HepG2 (cell line): ENCODE data around the gene RECQL. TPM values are rescaled to one million over a fixed set of nuclear protein-coding genes. Genes with fewer than 3 reads are reported as not detected.

Experiments used
- AGO2 ChIP-seq: fragments of 200-400 bp; formaldehyde crosslinking; optimal IDR thresholded peaks from 2 replicates; pipeline ENCODE3; 2017; ENCODE audit warnings: mild to moderate bottlenecking, low read depth, low read length, moderate library complexity
- ARHGAP35 ChIP-seq: sonication (generic); formaldehyde crosslinking; IDR thresholded peaks from 2 replicates; pipeline ENCODE4 v1.9.0; 2022; ENCODE audit warnings: mild to moderate bottlenecking, inconsistent platforms, moderate library complexity, missing genetic modification reagents, borderline replicate concordance
- DRAP1 ChIP-seq: IDR thresholded peaks from 2 replicates; pipeline ENCODE4 v1.6.1; 2016; ENCODE audit warnings: missing genetic modification reagents, missing compliant biosample characterization
- HIVEP1 ChIP-seq: sonication (generic); formaldehyde crosslinking; IDR thresholded peaks from 2 replicates; pipeline ENCODE4 v1.4.0; 2020; ENCODE audit warnings: mild to moderate bottlenecking, missing genetic modification reagents
- HMGXB3 ChIP-seq: sonication (generic); formaldehyde crosslinking; IDR thresholded peaks from 2 replicates; pipeline ENCODE4 v1.4.0; 2020; ENCODE audit warnings: missing genetic modification reagents, borderline replicate concordance
- JDP2 ChIP-seq: sonication (generic); formaldehyde crosslinking; IDR thresholded peaks from 2 replicates; pipeline ENCODE4 v1.8.1; 2022; ENCODE audit warnings: missing genetic modification reagents, borderline replicate concordance
- JUNB ChIP-seq: sonication (generic); formaldehyde crosslinking; IDR thresholded peaks from 2 replicates; pipeline ENCODE4 v1.8.0; 2022; ENCODE audit warnings: missing genetic modification reagents, mild to moderate bottlenecking, borderline replicate concordance
- KMT2B ChIP-seq: IDR thresholded peaks from 2 replicates; pipeline ENCODE4 v1.6.1; 2016; ENCODE audit warnings: missing genetic modification reagents, missing compliant biosample characterization
- MED8 ChIP-seq: sonication (generic); formaldehyde crosslinking; IDR thresholded peaks from 2 replicates; pipeline ENCODE4 v1.8.1; 2023; ENCODE audit warnings: mild to moderate bottlenecking, missing genetic modification reagents; ENCODE audit not compliant: insufficient replicate concordance
- RNF219 ChIP-seq: sonication (generic); formaldehyde crosslinking; IDR thresholded peaks from 2 replicates; pipeline ENCODE4 v1.5.0; 2020; ENCODE audit warnings: mild to moderate bottlenecking, missing genetic modification reagents
- TCF12 ChIP-seq, 2 experiments: fragments of 450-650 bp in 1 of 2; sonication (generic) in 1 of 2; formaldehyde crosslinking in 1 of 2; IDR thresholded peaks; 2 replicates each; pipeline versions ENCODE4 v1.6.1 to v1.8.0; 2017 to 2022; ENCODE audit warnings: antibody characterized with exemption in 1 of 2, mild to moderate bottlenecking in 1 of 2, missing genetic modification reagents in 1 of 2, moderate library complexity in 1 of 2
- XBP1 ChIP-seq: sonication (generic); formaldehyde crosslinking; IDR thresholded peaks from 2 replicates; pipeline ENCODE4 v1.5.0; 2020; ENCODE audit warnings: missing genetic modification reagents
- YEATS2 ChIP-seq: sonication (generic); formaldehyde crosslinking; IDR thresholded peaks from 2 replicates; pipeline ENCODE4 v1.4.0; 2020; ENCODE audit warnings: missing genetic modification reagents, borderline replicate concordance
- ZFX ChIP-seq: sonication (generic); formaldehyde crosslinking; IDR thresholded peaks from 2 replicates; pipeline ENCODE4 v1.4.0; 2020; ENCODE audit warnings: mild to moderate bottlenecking, low read depth, missing genetic modification reagents, moderate library complexity
- ZFY ChIP-seq: sonication (generic); formaldehyde crosslinking; IDR thresholded peaks from 2 replicates; pipeline ENCODE4 v1.4.0; 2020; ENCODE audit warnings: missing genetic modification reagents
- ZNF460 ChIP-seq: sonication (generic); formaldehyde crosslinking; IDR thresholded peaks from 2 replicates; pipeline ENCODE4 v1.5.1; 2020; ENCODE audit warnings: missing genetic modification reagents, mild to moderate bottlenecking, borderline replicate concordance
- ZNF75D ChIP-seq: sonication (generic); formaldehyde crosslinking; IDR thresholded peaks from 2 replicates; pipeline ENCODE4 v1.8.1; 2023; ENCODE audit warnings: missing genetic modification reagents, mild to moderate bottlenecking, borderline replicate concordance
- polyA plus RNA-seq, 8 experiments: library from polyadenylated mRNA; depleted of rRNA in 3 of 8; stranded (reverse) in 7 of 8; unstranded in 1 of 8; fragments of >200 nt; fragmentation: Illumina TruSeq in 4 of 8; extraction: Trizol in 4 of 8; gene quantifications; 2 replicates each; pipeline versions ENCODE4 v1.2.1 to v1.2.3, GENCODE V29; 2011 to 2016; ENCODE audit warnings: low read depth in 4 of 8, missing spikeins in 1 of 8, mixed read lengths in 1 of 8; ENCODE audit not compliant: insufficient read depth in 1 of 8
- total RNA-seq, 5 experiments: library from RNA; depleted of rRNA; stranded (reverse); fragments of >200 nt; fragmentation: Illumina TruSeq; extraction: Trizol; gene quantifications; 2 replicates each; pipeline ENCODE4 v1.2.3, GENCODE V29; 2016; ENCODE audit warnings: low read depth in 1 of 5
- TF ChIP-seq, protein P1 (sequence below): sonication (generic); formaldehyde crosslinking; IDR thresholded peaks from 2 replicates; pipeline ENCODE4 v1.5.0; 2020; ENCODE audit warnings: mild to moderate bottlenecking, missing genetic modification reagents

RECQL gene
- total and polyA plus RNA-seq, 2 of the 13 experiments (the other 11 are each of a cell fraction or from before 2014, with no cell fraction given): 7.2 to 41.5 TPM

DNA sequence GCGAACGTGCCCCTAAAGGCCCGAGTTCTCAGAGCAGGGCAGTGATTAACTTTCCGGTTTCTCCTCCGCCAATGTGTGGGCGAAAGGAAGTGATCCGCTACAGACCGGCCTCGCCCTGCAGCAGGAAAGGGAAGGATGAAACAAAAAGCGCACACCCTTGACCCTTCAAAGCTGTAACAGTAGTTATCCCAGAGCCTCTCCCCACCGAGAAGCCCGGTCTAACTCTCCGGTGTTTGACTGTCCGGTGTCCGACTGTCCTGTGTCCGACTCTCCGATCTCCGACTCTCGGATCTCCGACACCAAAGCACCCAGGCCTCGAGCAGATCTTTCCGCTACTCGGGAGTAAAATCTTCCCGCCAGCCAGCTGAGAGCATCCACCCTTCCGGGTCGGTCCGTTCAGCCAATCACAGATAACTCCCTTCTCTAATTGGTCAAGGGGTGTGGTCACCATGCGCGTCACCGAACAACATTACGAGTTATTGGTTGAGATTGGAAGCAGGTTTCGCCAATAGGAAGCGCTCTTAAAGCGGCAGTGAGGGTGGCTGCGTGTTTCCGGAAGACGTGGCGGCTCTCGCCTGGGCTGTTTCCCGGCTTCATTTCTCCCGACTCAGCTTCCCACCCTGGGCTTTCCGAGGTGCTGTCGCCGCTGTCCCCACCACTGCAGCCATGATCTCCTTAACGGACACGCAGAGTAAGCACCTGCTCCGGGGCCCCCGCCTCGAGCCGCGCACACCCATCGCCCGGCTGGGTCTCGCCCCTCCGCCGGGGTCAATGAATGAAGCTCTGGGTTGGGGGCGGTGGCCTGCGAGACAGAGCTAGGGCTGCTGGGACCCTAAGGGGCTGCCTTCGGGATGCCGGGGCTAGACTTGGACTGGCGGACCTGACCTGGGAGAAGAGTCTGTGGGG is at the start of gene RECQL, which contains the start of gene GOLT1B (continued):
- no peak for TF ChIP-seq TCF12 (IDR thresholded peaks at IDR 0.05)
- no peak for TF ChIP-seq TCF12 (CRISPR knock-in tag; IDR thresholded peaks at IDR 0.05)
- TF ChIP-seq ZNF75D (CRISPR knock-in tag): no peak
- peak; percentile 78 for TF ChIP-seq ZFY (CRISPR knock-in tag)
- no peak for TF ChIP-seq JUNB (CRISPR knock-in tag)
- TF ChIP-seq ARHGAP35 (CRISPR knock-in tag): no peak; the same call in 1 of the 2 replicates
- peak; percentile 78 for TF ChIP-seq AGO2
- TF ChIP-seq DRAP1 (CRISPR knock-in tag): 0 out of 2 replicates have a peak, but pooled peaks have one; percentile 18
- peak; percentile 74; the same call in 1 of the 2 replicates for TF ChIP-seq YEATS2 (CRISPR knock-in tag)
- no peak for TF ChIP-seq JDP2 (CRISPR knock-in tag)
- no peak; the same call in 1 of the 2 replicates for TF ChIP-seq XBP1 (CRISPR knock-in tag)
- TF ChIP-seq ZNF460 (CRISPR knock-in tag): no peak
- TF ChIP-seq, protein P1, sequence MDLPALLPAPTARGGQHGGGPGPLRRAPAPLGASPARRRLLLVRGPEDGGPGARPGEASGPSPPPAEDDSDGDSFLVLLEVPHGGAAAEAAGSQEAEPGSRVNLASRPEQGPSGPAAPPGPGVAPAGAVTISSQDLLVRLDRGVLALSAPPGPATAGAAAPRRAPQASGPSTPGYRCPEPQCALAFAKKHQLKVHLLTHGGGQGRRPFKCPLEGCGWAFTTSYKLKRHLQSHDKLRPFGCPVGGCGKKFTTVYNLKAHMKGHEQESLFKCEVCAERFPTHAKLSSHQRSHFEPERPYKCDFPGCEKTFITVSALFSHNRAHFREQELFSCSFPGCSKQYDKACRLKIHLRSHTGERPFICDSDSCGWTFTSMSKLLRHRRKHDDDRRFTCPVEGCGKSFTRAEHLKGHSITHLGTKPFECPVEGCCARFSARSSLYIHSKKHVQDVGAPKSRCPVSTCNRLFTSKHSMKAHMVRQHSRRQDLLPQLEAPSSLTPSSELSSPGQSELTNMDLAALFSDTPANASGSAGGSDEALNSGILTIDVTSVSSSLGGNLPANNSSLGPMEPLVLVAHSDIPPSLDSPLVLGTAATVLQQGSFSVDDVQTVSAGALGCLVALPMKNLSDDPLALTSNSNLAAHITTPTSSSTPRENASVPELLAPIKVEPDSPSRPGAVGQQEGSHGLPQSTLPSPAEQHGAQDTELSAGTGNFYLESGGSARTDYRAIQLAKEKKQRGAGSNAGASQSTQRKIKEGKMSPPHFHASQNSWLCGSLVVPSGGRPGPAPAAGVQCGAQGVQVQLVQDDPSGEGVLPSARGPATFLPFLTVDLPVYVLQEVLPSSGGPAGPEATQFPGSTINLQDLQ (CRISPR knock-in tag): no peak
- TF ChIP-seq ZFX: peak; percentile 73; the same call in 1 of the 2 replicates
- peak; percentile 20 for TF ChIP-seq MED8
- TF ChIP-seq RNF219 (CRISPR knock-in tag): no peak
- peak; percentile 100 for TF ChIP-seq HMGXB3 (CRISPR knock-in tag)
- TF ChIP-seq KMT2B (CRISPR knock-in tag): peak; percentile 93
- no peak for TF ChIP-seq HIVEP1
